ENCODE data around the gene ABCA2. TPM values are rescaled to one million over a fixed set of nuclear protein-coding genes. Genes with fewer than 3 reads are reported as not detected.
"Not testable (repeated sequence)": the region's sequence is repeated elsewhere in the genome, so short reads cannot be mapped to it uniquely, and the experiment has no call there.

The ABCA2 gene
- total RNA-seq, 1 donor from 2014 or later = 45.0 TPM

DNA sequence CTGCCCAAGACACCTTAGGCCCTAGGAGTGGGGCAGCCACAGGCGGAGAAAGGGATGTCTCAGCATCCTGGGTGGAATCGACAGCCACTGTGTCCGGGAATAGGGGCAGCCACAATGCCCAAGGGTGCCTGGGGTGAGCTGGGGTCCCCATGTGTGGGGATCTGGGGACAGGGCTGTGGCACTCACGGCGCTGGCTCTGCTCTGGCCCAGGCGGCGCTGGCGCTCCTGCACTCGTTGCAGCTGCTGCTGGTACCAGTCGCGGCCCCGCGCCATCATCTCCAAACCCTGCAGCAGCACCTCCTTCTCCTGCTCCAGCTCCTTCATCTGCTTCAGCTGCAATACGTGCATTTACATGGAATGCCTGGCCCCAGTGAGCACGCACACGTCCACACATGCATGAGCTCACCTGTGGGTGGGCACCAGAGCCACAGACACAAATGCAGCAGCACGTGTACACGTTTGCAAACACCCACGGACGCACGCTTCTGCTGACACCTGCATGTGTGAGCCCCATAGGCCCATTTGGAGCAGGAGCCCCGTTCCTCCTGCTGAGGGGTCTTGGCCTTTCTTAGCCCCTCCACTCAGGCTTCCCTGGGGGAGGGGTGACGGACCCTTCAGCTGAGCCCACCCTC lies 37.4 kb upstream of the ABCA2 start:
- Histone ChIP-seq H3K27me3 (ENCODE audit: low read depth) (peaks cover 14% of the 10 kb centered on the region), H3K4me1 (peaks cover 10% of the 10 kb centered on the region), H3K27ac (no peak overlapping the region), H3K4me3 (no peak overlapping the region), H3K36me3 (no peaks in the 10 kb centered on the region), H3K9me3 (no peaks in the 10 kb centered on the region)
- intact Hi-C loops (cut with DNase I) = no loop called here
- TF ChIP-seq, protein P1, sequence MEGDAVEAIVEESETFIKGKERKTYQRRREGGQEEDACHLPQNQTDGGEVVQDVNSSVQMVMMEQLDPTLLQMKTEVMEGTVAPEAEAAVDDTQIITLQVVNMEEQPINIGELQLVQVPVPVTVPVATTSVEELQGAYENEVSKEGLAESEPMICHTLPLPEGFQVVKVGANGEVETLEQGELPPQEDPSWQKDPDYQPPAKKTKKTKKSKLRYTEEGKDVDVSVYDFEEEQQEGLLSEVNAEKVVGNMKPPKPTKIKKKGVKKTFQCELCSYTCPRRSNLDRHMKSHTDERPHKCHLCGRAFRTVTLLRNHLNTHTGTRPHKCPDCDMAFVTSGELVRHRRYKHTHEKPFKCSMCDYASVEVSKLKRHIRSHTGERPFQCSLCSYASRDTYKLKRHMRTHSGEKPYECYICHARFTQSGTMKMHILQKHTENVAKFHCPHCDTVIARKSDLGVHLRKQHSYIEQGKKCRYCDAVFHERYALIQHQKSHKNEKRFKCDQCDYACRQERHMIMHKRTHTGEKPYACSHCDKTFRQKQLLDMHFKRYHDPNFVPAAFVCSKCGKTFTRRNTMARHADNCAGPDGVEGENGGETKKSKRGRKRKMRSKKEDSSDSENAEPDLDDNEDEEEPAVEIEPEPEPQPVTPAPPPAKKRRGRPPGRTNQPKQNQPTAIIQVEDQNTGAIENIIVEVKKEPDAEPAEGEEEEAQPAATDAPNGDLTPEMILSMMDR (IDR thresholded peaks at IDR 0.05) = no peak
- ATAC-seq (no peak), DNase-seq (no peak)

DNA sequence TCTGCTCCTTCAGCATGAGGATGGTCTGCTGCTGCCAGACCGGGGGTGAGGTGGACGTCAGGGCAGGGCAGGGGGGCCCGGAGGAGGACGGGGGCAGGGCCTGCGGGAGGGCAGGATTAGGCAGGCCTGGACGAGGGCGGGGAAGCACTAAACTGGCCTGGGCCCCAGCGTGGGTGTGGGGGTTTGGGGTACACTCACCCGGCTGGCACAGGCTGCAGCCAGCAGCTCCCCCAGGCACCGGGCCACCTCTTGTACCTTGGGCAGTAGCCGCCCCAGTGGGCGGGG lies 36.8 kb upstream of the ABCA2 start:
- no peak for DNase-seq
- TF ChIP-seq, protein P1 (IDR thresholded peaks at IDR 0.05) = no peak

DNA sequence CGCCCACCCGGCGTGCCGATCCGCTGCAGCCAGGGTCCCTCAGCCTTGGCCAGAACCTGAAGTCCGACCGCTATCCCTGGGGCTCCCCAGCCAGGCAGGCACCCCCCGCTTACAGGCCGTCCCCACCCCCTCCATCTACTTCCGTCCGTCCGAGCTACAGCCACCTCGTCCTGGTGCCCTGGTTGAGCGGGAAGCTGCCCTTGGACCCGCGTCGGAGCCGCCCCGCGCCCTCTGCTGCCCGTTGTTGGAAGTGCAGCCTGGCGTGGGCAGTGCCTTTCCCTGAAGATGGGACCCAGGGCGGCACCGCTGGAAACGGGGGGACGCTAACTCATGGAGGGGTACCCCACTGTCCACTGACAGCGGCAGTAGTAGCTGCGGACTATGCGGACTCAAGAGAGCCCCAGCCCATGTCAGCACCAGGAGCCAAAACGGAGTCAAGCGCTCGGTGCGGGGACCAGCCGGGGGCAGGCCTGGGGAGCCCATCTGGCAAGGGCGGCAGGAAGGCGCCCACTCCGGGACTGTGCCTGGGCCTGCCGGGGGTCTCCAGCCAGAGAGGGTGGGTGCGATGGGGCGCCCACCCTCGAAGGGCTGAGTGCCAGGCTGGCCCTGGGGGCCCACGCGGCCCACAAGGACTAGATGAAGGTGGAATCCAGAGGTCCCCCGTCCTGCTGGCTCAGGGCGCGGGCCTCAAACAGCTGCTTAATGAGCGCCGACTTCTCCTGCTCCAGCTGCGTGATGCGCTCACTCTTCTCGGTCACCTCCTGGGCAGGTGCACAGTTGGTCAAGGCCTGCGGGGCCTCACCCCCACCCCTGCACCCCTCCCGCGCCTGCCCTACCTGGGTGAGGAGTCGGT lies 36.2 kb upstream of the ABCA2 start:
- H3K27ac ChIP-seq = no peak overlapping the region
- ATAC-seq (peak; percentile 75 to 77), DNase-seq (peak; percentile 85)
- no peaks in the 10 kb centered on the region for H3K36me3 ChIP-seq
- TF ChIP-seq, protein P1 (IDR thresholded peaks at IDR 0.05) = peak; percentile 96
- H3K9me3 ChIP-seq = no peaks in the 10 kb centered on the region
- H3K4me3 ChIP-seq = no peak overlapping the region
- H3K27me3 ChIP-seq (ENCODE audit: low read depth) = peaks cover 8% of the 10 kb centered on the region
- peaks cover 7% of the 10 kb centered on the region for H3K4me1 ChIP-seq
- intact Hi-C loops (cut with DNase I) = no loop called here

More for the DNA sequence above, 36.8 kb upstream of the ABCA2 start:
- intact Hi-C loops (cut with DNase I) = no loop called here
- H3K9me3 ChIP-seq = no peaks in the 10 kb centered on the region
- peaks cover 10% of the 10 kb centered on the region for H3K4me1 ChIP-seq
- H3K36me3 ChIP-seq = no peaks in the 10 kb centered on the region
- H3K4me3 ChIP-seq = no peak overlapping the region
- no peak overlapping the region for H3K27ac ChIP-seq
- no peak for ATAC-seq
- peaks cover 14% of the 10 kb centered on the region for H3K27me3 ChIP-seq (ENCODE audit: low read depth)

DNA sequence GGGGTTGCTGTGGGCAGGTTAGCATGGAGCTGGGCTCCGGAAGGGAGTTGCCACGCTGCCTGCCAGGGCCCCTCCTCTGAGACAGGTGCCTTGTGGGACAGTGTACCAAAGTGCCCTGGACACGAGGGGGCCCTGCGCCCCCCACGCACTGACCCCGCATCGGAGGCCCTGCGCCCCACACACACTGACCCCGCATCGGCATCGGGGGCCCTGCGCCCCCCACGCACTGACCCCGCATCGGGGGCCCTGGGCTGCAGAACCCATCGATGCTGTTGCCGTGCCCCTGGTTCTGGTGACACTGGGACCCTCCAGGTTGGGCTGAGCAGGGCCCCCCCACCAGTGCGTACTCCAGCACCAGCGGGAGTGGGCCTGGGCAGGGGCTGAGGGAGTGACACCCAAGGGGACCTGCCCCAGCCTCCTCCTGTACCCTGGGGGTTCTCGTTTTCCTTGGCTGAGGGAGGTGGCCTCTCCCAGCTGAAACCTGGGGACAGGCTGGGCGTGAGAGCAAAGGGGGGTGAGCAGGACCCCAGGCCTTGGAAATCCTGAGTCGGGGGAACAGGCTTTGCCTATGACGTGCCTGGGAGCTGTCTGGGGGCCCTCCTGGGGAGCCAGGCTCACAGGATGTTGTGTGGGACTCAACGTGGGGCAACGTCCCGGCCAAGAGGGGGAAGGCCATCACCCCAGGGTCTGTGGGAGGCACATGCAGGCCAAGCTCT lies 35.4 kb upstream of the ABCA2 start:
- no peak overlapping the region for H3K4me3 ChIP-seq
- no peaks in the 10 kb centered on the region for H3K36me3 ChIP-seq
- H3K9me3 ChIP-seq = no peaks in the 10 kb centered on the region
- TF ChIP-seq, protein P1 (IDR thresholded peaks at IDR 0.05) = no peak
- intact Hi-C loops (cut with DNase I) = no loop called here
- H3K27ac ChIP-seq = no peak overlapping the region
- peaks cover 7% of the 10 kb centered on the region for H3K4me1 ChIP-seq
- ATAC-seq (no peak), DNase-seq (no peak)
- H3K27me3 ChIP-seq (ENCODE audit: low read depth) = peaks cover under 1% of the 10 kb centered on the region

DNA sequence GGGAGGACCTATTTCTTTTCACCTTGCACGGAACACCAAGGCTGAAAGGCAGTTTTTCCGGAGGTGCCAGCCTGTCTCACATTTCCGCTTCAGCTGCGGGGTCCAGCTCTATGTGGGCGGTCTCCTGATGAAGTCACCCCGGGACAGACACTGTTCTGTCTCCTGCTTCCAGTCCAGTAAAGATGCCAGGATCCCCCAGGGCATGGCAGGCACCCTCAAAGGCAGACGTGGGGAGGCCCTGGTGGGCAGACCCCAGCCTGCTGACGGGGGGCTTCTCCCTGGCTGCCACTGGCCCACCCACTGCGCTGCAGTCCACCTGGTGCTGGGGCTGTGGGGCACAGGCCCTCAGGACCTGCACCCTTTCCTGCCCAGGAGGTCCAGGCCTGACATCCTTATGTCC lies 34.8 kb upstream of the ABCA2 start:
- ATAC-seq; DNase-seq; H3K4me3 ChIP-seq; H3K4me1 ChIP-seq; H3K36me3 ChIP-seq; H3K27me3 ChIP-seq (ENCODE audit: low read depth); intact Hi-C loops (cut with DNase I); H3K9me3 ChIP-seq; H3K27ac ChIP-seq: not testable (repeated sequence)

All from lower lobe of right lung (tissue), 2 donors.